SK-N-MC (cell line): ENCODE results near the gene TANC1.

Experiments used
- EZH2 ChIP-seq: fragments of 200-600 bp; sonication (generic); IDR thresholded peaks from one replicate; pipeline ENCODE4 v1.6.1; 2017; ENCODE audit warnings: antibody characterized with exemption
- FOXP2 ChIP-seq: optimal IDR thresholded peaks from 2 replicates; pipeline ENCODE3; 2011; ENCODE audit warnings: mild to moderate bottlenecking, moderate library complexity; ENCODE audit not compliant: insufficient read depth; ENCODE audit errors: extremely low read length, control extremely low read depth
- POLR2AphosphoS5 ChIP-seq: IDR thresholded peaks from 2 replicates; pipeline ENCODE4 v1.6.1; 2012; ENCODE audit warnings: mild to moderate bottlenecking, low read depth, low read length, borderline replicate concordance

DNA sequence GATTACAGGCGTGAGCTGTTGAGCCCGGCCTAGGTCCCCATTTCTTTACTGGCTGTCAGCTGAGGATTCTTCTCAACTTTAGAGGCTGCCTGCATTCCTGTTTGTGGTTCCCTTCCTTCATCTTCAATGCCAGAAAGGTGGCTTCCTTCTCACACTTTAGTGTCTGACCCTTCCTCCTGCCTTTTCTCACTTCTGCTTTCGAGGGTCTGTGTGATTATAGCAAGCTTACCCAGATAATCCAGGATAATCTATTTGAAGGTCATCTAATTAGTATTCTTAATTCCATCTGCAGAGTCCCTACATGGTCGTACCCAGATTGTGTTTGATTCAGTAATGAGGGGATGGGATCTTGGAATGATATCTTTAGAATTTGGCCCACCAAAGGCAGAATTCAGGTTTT is 157.4 kb downstream of the TANC1 start:
- no peak for TF ChIP-seq POLR2AphosphoS5
- no peak for TF ChIP-seq EZH2
- no peak for TF ChIP-seq FOXP2
